Measurements from ENCODE around the gene C12orf57. TPM values are rescaled to one million over a fixed set of nuclear protein-coding genes. Genes with fewer than 3 reads are reported as not detected.

The C12orf57 gene
- total and polyA plus RNA-seq, 2 of the 8 experiments (the other 6 are each of a cell fraction or from before 2014, with no cell fraction given): 174 to 993 TPM

DNA sequence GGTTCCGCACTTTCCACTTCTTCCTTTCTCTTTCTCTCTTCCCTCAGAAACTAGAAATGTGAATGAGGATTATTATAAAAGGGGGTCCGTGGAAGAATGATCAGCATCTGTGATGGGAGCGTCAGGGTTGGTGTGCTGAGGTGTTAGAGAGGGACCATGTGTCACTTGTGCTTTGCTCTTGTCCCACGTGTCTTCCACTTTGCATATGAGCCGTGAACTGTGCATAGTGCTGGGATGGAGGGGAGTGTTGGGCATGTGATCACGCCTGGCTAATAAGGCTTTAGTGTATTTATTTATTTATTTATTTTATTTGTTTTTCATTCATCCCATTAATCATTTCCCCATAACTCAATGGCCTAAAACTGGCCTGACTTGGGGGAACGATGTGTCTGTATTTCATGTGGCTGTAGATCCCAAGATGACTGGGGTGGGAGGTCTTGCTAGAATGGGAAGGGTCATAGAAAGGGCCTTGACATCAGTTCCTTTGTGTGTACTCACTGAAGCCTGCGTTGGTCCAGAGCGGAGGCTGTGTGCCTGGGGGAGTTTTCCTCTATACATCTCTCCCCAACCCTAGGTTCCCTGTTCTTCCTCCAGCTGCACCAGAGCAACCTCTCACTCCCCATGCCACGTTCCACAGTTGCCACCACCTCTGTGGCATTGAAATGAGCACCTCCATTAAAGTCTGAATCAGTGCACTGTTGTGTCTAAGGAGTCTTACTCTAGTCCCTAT lies 20.7 kb upstream of the C12orf57 start (continued):
- TF ChIP-seq, protein P1, sequence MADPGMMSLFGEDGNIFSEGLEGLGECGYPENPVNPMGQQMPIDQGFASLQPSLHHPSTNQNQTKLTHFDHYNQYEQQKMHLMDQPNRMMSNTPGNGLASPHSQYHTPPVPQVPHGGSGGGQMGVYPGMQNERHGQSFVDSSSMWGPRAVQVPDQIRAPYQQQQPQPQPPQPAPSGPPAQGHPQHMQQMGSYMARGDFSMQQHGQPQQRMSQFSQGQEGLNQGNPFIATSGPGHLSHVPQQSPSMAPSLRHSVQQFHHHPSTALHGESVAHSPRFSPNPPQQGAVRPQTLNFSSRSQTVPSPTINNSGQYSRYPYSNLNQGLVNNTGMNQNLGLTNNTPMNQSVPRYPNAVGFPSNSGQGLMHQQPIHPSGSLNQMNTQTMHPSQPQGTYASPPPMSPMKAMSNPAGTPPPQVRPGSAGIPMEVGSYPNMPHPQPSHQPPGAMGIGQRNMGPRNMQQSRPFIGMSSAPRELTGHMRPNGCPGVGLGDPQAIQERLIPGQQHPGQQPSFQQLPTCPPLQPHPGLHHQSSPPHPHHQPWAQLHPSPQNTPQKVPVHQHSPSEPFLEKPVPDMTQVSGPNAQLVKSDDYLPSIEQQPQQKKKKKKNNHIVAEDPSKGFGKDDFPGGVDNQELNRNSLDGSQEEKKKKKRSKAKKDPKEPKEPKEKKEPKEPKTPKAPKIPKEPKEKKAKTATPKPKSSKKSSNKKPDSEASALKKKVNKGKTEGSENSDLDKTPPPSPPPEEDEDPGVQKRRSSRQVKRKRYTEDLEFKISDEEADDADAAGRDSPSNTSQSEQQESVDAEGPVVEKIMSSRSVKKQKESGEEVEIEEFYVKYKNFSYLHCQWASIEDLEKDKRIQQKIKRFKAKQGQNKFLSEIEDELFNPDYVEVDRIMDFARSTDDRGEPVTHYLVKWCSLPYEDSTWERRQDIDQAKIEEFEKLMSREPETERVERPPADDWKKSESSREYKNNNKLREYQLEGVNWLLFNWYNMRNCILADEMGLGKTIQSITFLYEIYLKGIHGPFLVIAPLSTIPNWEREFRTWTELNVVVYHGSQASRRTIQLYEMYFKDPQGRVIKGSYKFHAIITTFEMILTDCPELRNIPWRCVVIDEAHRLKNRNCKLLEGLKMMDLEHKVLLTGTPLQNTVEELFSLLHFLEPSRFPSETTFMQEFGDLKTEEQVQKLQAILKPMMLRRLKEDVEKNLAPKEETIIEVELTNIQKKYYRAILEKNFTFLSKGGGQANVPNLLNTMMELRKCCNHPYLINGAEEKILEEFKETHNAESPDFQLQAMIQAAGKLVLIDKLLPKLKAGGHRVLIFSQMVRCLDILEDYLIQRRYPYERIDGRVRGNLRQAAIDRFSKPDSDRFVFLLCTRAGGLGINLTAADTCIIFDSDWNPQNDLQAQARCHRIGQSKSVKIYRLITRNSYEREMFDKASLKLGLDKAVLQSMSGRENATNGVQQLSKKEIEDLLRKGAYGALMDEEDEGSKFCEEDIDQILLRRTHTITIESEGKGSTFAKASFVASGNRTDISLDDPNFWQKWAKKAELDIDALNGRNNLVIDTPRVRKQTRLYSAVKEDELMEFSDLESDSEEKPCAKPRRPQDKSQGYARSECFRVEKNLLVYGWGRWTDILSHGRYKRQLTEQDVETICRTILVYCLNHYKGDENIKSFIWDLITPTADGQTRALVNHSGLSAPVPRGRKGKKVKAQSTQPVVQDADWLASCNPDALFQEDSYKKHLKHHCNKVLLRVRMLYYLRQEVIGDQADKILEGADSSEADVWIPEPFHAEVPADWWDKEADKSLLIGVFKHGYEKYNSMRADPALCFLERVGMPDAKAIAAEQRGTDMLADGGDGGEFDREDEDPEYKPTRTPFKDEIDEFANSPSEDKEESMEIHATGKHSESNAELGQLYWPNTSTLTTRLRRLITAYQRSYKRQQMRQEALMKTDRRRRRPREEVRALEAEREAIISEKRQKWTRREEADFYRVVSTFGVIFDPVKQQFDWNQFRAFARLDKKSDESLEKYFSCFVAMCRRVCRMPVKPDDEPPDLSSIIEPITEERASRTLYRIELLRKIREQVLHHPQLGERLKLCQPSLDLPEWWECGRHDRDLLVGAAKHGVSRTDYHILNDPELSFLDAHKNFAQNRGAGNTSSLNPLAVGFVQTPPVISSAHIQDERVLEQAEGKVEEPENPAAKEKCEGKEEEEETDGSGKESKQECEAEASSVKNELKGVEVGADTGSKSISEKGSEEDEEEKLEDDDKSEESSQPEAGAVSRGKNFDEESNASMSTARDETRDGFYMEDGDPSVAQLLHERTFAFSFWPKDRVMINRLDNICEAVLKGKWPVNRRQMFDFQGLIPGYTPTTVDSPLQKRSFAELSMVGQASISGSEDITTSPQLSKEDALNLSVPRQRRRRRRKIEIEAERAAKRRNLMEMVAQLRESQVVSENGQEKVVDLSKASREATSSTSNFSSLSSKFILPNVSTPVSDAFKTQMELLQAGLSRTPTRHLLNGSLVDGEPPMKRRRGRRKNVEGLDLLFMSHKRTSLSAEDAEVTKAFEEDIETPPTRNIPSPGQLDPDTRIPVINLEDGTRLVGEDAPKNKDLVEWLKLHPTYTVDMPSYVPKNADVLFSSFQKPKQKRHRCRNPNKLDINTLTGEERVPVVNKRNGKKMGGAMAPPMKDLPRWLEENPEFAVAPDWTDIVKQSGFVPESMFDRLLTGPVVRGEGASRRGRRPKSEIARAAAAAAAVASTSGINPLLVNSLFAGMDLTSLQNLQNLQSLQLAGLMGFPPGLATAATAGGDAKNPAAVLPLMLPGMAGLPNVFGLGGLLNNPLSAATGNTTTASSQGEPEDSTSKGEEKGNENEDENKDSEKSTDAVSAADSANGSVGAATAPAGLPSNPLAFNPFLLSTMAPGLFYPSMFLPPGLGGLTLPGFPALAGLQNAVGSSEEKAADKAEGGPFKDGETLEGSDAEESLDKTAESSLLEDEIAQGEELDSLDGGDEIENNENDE (IDR thresholded peaks at IDR 0.05; ENCODE audit: insufficient replicate concordance, low read length): no peak
- no peak for TF ChIP-seq CHD2 (IDR thresholded peaks at IDR 0.05; ENCODE audit: low read length)
- TF ChIP-seq YY1 (IDR thresholded peaks at IDR 0.05; ENCODE audit: low read depth, low read length): no peak
- no peak for TF ChIP-seq POLR2A (IDR thresholded peaks at IDR 0.05; ENCODE audit: control extremely low read depth in 1 of 2, low read depth in 2 of 2, low read length in 2 of 2)
- TF ChIP-seq BACH1 (IDR thresholded peaks at IDR 0.05; ENCODE audit: low read length): no peak
- TF ChIP-seq SIRT6 (IDR thresholded peaks at IDR 0.05; ENCODE audit: low read length): no peak
- TF ChIP-seq KDM1A (IDR thresholded peaks at IDR 0.05; ENCODE audit: borderline replicate concordance, low read length): no peak
- no peak for TF ChIP-seq CBX5 (IDR thresholded peaks at IDR 0.05; ENCODE audit: low read depth, low read length)
- TF ChIP-seq, protein P2, sequence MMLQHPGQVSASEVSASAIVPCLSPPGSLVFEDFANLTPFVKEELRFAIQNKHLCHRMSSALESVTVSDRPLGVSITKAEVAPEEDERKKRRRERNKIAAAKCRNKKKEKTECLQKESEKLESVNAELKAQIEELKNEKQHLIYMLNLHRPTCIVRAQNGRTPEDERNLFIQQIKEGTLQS (IDR thresholded peaks at IDR 0.05; ENCODE audit: insufficient read depth, low read depth, low read length): no peak
- no peak for TF ChIP-seq FOSL1 (IDR thresholded peaks at IDR 0.05; ENCODE audit: insufficient read depth, low read depth, low read length)
- no peak for TF ChIP-seq CTBP2 (IDR thresholded peaks at IDR 0.05; ENCODE audit: borderline replicate concordance, insufficient read depth, insufficient read length, low read length)

All from H1 (cell line).